ENCODE measurements around the gene CTPS1.

The CTPS1 gene

GRCh38 chr1:40973912-40974311 is 5.6 kb upstream of the CTPS1 start:
- Histone ChIP-seq H3K27ac (replicated peaks) (no peak overlapping the region), H3K4me3 (replicated peaks; ENCODE audit: insufficient read depth, low read length) (no peak overlapping the region), H3K27me3 (ENCODE audit: insufficient read depth, poor library complexity, severe bottlenecking) (no peaks in the 10 kb centered on the region)
- no peak for DNase-seq (ENCODE audit: low read depth in 1 of 2, low spot score in 1 of 2)
- TF ChIP-seq REST (IDR thresholded peaks at IDR 0.05; ENCODE audit: insufficient replicate concordance, low read depth): no peak
- TF ChIP-seq CTCF (IDR thresholded peaks at IDR 0.05; ENCODE audit: insufficient read depth, low read length): no peak
- peak; percentile 24; the same call in 1 of the 2 replicates for TF ChIP-seq SPI1 (IDR thresholded peaks at IDR 0.05; ENCODE audit: borderline replicate concordance, low read depth)
- no peak for TF ChIP-seq GABPA (IDR thresholded peaks at IDR 0.05; ENCODE audit: low read depth)
- TF ChIP-seq POLR2AphosphoS5 (IDR thresholded peaks at IDR 0.05; ENCODE audit: low read depth): no peak

DNA sequence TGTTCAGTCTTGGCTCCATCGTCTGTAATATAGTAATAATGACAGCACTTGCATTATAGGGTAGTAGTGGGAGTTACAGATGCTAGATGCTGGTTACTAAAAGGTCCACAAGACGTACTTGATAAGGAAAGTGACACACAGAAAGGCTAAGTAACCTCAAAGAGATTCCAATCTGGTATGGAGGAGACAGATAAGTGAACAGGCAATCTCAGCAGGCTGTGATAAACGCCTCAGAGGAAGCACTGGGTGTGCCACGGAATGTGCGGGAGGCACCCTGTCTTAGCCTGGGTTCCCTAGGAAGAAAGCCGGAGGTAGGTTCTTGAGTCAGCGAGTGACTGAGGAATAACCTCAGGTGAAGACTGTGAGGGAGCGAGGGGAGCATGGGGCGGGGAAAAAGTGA is 4.6 kb upstream of the CTPS1 start:
- DNase-seq (ENCODE audit: low read depth in 1 of 2, low spot score in 1 of 2): no peak

More for the DNA sequence above, 4.6 kb upstream of the CTPS1 start:
- TF ChIP-seq REST (IDR thresholded peaks at IDR 0.05; ENCODE audit: insufficient replicate concordance, low read depth) (no peak), SPI1 (IDR thresholded peaks at IDR 0.05; ENCODE audit: borderline replicate concordance, low read depth) (no peak), CTCF (IDR thresholded peaks at IDR 0.05; ENCODE audit: insufficient read depth, low read length) (no peak), GABPA (IDR thresholded peaks at IDR 0.05; ENCODE audit: low read depth) (no peak), POLR2AphosphoS5 (IDR thresholded peaks at IDR 0.05; ENCODE audit: low read depth) (no peak)
- H3K4me3 ChIP-seq (replicated peaks; ENCODE audit: insufficient read depth, low read length): no peak overlapping the region
- no peaks in the 10 kb centered on the region for H3K27me3 ChIP-seq (ENCODE audit: insufficient read depth, poor library complexity, severe bottlenecking)
- no peak overlapping the region for H3K27ac ChIP-seq (replicated peaks)

All from HL-60 (cell line).